ENCODE results near the gene ERRFI1.

Gene ERRFI1

GRCh38 chr1:8018492-8019228 lies 7.4 kb downstream of the ERRFI1 start:
- Histone ChIP-seq H2AFZ (ENCODE audit: low read length) (no peak overlapping the region), H3K79me2 (ENCODE audit: low read length) (no peaks in the 10 kb centered on the region), H3K9ac (ENCODE audit: low read length) (no peak overlapping the region), H3F3A (ENCODE audit: insufficient read depth, low read length) (no peaks in the 10 kb centered on the region), H3K27ac (ENCODE audit: low read length) (no peak overlapping the region), H3K4me1 (ENCODE audit: low read length) (no peaks in the 10 kb centered on the region), H3K4me3 (ENCODE audit: low read length) (no peak overlapping the region), H3K36me3 (replicated peaks; ENCODE audit: insufficient read depth, low read length) (no peaks in the 10 kb centered on the region), H3K9me3 (replicated peaks; ENCODE audit: insufficient read depth, low read length) (no peaks in the 10 kb centered on the region), H3K27me3 (replicated peaks; ENCODE audit: insufficient read depth, low read length) (no peaks in the 10 kb centered on the region), H4K20me1 (ENCODE audit: insufficient read depth, low read length) (no peaks in the 10 kb centered on the region), H3K9me2 (replicated peaks; ENCODE audit: insufficient read depth, low read length) (no peaks in the 10 kb centered on the region), H3K4me2 (ENCODE audit: low read depth, low read length) (no peak overlapping the region)
- TF ChIP-seq EZH2phosphoT487 (IDR thresholded peaks at IDR 0.05; ENCODE audit: low read length) (no peak), EZH2 (optimal IDR thresholded peaks at IDR 0.05; ENCODE audit: low read depth, low read length) (no peak)
- DNase-seq, result no peak

GRCh38 chr1:8017495-8018197 lies 8.5 kb downstream of the ERRFI1 start:
- TF ChIP-seq EZH2 (optimal IDR thresholded peaks at IDR 0.05; ENCODE audit: low read depth, low read length) (no peak), CTCF (IDR thresholded peaks at IDR 0.05; ENCODE audit: low read length) (no peak), EZH2phosphoT487 (IDR thresholded peaks at IDR 0.05; ENCODE audit: low read length) (no peak)
- Histone ChIP-seq H3K36me3 (replicated peaks; ENCODE audit: insufficient read depth, low read length) (no peaks in the 10 kb centered on the region), H2AFZ (ENCODE audit: low read length) (no peak overlapping the region), H3K4me3 (ENCODE audit: low read length) (no peak overlapping the region), H4K20me1 (ENCODE audit: insufficient read depth, low read length) (no peaks in the 10 kb centered on the region), H3K27me3 (replicated peaks; ENCODE audit: insufficient read depth, low read length) (no peaks in the 10 kb centered on the region), H3K9ac (ENCODE audit: low read length) (no peak overlapping the region), H3K4me1 (ENCODE audit: low read length) (no peaks in the 10 kb centered on the region), H3K79me2 (ENCODE audit: low read length) (no peaks in the 10 kb centered on the region), H3K9me3 (replicated peaks; ENCODE audit: insufficient read depth, low read length) (no peaks in the 10 kb centered on the region), H3K27ac (ENCODE audit: low read length) (no peak overlapping the region), H3K9me2 (replicated peaks; ENCODE audit: insufficient read depth, low read length) (no peaks in the 10 kb centered on the region), H3F3A (ENCODE audit: insufficient read depth, low read length) (no peaks in the 10 kb centered on the region), H3K4me2 (ENCODE audit: low read depth, low read length) (no peak overlapping the region)
- no peak for DNase-seq

- Histone ChIP-seq H3K79me2 (ENCODE audit: low read length) (no peaks in the 10 kb centered on the region), H3K9ac (ENCODE audit: low read length) (no peak overlapping the region), H3K4me1 (ENCODE audit: low read length) (no peaks in the 10 kb centered on the region), H3F3A (ENCODE audit: insufficient read depth, low read length) (no peaks in the 10 kb centered on the region), H3K27ac (ENCODE audit: low read length) (no peak overlapping the region), H3K4me3 (ENCODE audit: low read length) (no peak overlapping the region), H3K36me3 (replicated peaks; ENCODE audit: insufficient read depth, low read length) (no peaks in the 10 kb centered on the region), H3K27me3 (replicated peaks; ENCODE audit: insufficient read depth, low read length) (no peaks in the 10 kb centered on the region), H3K4me2 (ENCODE audit: low read depth, low read length) (no peak overlapping the region), H2AFZ (ENCODE audit: low read length) (no peak overlapping the region), H3K9me3 (replicated peaks; ENCODE audit: insufficient read depth, low read length) (no peaks in the 10 kb centered on the region), H4K20me1 (ENCODE audit: insufficient read depth, low read length) (no peaks in the 10 kb centered on the region), H3K9me2 (replicated peaks; ENCODE audit: insufficient read depth, low read length) (no peaks in the 10 kb centered on the region)
- TF ChIP-seq EZH2 (optimal IDR thresholded peaks at IDR 0.05; ENCODE audit: low read depth, low read length) (no peak), CTCF (IDR thresholded peaks at IDR 0.05; ENCODE audit: low read length) (no peak), EZH2phosphoT487 (IDR thresholded peaks at IDR 0.05; ENCODE audit: low read length) (no peak)
- no peak for DNase-seq
Observed at GRCh38 chr1:8016895-8017241, 9.2 kb downstream of the ERRFI1 start.

Measured in MM.1S (cell line).